ENCODE measurements around the gene HIP1R.

DNA sequence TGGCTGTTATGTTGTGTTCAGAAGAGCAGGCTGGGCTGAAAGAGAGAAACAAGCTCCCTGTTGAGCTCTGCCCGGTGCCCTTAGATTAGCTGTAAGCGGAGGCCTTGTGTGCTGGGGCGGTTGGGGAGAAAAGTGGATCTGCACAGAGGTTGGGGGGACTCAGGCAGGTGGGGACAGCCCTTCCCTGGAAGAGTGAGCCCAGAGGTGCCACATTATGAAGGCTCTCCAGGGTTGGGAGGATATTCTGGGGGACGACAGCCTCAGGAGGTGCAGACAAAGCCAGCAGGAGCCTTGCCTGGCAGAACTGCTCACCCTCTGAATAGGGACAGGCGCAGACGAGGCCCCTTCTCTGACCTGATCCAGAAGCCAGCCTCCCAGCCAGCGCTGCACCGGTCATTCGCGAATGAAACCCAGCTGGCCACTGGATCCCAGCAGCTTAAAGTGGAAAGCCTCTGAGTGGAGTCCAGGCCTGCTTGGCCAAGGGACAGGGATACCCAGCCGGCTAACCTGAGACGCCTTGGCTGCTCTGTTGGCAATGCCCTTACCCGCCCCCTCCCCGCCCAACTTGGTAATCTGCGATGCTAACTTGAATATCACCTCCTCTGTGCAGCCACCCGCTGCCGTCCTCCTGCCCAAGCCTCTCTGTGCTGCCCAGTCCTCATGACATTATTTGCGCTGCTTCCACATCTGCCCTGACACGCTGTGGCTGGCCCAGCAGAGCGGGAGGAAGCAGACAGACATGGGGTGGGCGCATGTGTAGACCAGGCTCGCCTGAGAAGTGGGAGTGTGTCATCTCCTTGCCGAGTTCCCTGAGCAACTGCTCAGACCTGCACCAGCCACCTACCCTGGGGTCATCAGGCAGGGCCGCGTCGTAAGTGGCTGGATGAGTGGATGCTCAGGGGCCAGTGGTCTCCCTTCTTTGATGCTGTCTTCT lies 5.6 kb downstream of the HIP1R start:
- TF ChIP-seq POLR2A (IDR thresholded peaks at IDR 0.05): no peak
- TF ChIP-seq, protein P1, sequence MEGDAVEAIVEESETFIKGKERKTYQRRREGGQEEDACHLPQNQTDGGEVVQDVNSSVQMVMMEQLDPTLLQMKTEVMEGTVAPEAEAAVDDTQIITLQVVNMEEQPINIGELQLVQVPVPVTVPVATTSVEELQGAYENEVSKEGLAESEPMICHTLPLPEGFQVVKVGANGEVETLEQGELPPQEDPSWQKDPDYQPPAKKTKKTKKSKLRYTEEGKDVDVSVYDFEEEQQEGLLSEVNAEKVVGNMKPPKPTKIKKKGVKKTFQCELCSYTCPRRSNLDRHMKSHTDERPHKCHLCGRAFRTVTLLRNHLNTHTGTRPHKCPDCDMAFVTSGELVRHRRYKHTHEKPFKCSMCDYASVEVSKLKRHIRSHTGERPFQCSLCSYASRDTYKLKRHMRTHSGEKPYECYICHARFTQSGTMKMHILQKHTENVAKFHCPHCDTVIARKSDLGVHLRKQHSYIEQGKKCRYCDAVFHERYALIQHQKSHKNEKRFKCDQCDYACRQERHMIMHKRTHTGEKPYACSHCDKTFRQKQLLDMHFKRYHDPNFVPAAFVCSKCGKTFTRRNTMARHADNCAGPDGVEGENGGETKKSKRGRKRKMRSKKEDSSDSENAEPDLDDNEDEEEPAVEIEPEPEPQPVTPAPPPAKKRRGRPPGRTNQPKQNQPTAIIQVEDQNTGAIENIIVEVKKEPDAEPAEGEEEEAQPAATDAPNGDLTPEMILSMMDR (IDR thresholded peaks at IDR 0.05): no peak

Data from Peyer's patch (tissue), 4 donors.